ENCODE measurements around the gene PATL2.
"Not testable (repeated sequence)": the region's sequence is repeated elsewhere in the genome, so short reads cannot be mapped to it uniquely, and the experiment has no call there.

The PATL2 gene

DNA sequence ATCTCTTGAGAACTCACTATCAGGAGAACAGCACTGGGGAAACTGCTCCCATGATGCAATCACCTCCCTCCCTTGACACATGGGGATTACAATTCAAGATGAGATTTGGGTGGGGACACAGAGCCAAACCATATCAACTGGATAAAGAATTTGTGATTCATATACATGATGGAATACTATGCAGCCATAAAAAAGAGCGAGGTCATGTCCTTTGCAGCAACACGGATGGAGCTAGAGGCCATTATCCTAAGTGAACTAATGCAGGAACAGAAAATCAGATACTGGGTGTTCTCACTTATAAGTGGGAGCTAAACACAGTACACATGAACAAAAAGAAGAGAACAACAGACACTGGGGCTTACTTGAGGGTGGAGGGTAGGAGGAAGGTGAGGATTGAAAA lies 64.7 kb downstream of the PATL2 start:
- DNase-seq = no peak

DNA sequence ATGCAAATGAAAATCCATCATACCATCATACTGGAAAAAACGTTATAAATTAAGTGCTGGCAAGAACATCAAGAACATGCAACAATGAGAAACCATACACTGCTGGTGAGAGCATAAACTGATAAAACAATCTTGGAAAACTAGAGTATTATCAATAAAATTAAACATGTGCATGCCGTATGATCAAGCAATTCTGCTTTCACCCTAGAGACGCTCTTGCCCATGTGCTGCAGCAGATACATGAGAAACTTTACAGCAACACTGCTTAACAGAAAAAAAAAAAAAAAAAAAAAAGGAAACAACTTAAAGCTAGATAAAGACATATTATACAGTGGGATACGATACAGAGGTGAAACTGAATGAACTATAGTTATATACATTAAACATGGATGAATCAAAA lies 69.5 kb downstream of the PATL2 start:
- no peak for DNase-seq

DNA sequence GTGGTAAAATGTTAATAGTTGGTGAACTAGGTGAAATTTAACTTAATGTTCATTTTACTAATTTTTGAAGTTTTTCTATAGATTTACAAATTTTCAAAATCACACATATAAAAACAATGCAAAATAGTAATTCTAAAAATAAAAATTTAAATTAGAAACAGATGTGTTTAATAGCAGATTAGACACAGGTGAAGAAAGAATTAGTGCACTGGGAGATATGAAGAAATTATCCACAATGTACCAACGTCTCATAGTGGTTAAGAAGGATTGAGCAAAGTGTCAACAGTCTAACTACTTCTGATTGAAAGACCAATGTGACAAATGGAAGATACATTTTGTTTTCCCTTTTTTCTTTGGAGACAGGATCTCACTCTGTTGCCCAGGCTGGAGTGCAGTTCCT lies 74.1 kb downstream of the PATL2 start:
- DNase-seq = no peak

DNA sequence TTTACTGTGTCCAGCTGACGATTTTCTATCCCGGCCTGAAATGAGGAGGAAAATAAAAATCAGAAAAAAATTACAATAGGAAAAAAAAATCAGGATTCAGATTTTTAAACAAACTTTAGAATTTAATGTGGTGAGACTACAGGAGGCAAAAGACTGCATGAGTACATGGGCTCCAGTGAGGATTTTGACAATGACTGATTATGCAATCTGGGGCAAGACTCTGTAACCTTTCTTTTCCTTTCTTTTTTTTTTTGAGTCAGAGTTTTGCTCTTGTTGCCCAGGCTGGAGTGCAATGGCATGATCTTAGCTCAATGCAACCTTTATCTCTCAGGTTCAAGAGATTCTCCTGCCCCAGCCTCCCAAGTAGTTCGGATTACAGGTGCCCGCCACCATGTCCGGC lies 77.5 kb downstream of the PATL2 start:
- no peak for DNase-seq

DNA sequence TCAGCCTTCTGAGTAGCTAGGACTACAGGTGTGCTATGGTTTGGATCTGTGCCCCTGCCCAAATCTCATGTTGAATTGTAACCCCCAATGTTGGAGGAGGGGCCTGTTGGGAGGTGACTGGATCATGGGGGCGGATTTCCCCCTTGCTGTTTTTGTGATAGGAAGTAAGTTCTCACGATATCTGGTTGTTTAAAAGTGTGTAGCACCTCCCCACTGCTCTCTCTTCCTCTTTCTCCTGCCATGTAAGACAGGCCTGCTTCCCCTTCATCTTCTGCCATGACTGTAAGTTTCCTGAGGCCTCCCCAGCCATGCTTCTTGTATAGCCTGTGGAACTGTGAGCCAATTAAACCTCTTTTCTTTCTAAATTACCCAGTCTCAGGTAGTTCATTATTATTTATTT lies 85.8 kb downstream of the PATL2 start:
- DNase-seq = not testable (repeated sequence)

DNA sequence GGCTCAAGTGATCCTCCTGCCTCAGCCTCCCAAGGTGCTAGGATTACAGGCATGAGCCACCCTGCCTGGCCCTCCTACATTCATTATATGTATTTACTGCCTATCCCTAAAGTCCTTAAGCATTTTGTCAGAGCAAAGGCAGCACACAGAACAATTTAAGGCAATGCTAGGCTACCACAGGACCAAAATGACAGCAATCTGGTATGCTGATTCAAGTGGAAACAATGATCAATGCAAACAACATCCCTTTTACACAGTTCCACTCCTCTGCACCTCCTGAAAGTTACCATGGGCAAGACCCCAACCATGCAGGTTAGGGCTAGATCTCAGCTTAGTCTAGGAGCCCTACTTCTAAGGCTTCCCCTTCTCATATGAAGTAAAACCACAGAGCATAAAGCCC lies 87.9 kb downstream of the PATL2 start:
- DNase-seq = no peak

DNA sequence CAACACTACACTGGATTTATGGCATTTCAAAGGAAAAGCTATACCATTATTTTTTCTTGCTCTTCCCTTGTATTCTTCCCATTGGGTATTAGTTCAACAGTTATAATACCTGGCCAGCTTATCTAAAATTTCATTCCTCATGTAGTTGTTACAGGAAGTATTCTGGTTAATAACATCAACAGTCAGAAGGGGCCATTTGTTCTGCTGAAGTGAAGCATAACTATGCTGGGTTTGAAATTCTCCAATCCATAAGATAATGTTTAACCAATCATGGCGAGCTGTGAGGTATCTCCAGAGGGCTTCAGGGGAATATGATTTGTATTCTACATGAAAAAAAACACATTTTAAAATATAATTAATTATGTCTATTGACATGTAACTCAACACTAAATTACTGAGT lies 91.0 kb downstream of the PATL2 start:
- no peak for DNase-seq

DNA sequence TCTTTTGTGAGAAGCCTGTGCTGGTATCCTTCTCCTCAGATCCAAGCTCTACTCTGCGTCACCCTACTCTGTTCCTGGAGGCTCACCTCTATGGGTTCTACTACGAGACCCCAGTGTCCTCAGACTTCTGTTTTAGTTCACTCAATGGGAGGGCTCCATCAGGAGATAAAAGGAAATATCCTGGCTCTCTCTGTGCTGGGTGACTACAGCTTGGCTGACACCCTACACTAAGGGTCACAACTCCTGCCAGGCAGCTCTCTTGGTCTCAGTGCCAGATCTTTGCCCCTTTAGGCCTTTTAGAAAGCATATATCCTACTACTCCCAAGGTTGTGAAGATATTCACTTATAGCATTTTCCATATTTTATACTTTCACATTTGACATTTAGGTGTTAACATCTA lies 94.1 kb downstream of the PATL2 start:
- no peak for DNase-seq
